Kidney epithelial cell (primary cell): ENCODE results near the gene HMGB3. TPM values are rescaled to one million over a fixed set of nuclear protein-coding genes. Genes with fewer than 3 reads are reported as not detected.

Source experiments
- DNase-seq: peaks from one replicate; pipeline ENCODE4 v3.0.0-alpha.2; 2010; ENCODE audit warnings: low read depth
- H3K27me3 ChIP-seq: 2 replicates; pipeline ENCODE4 v1.6.0; 2011; ENCODE audit warnings: low read length; ENCODE audit not compliant: control insufficient read depth, insufficient read depth
- H3K36me3 ChIP-seq: 2 replicates; pipeline ENCODE4 v1.5.1; 2011; ENCODE audit warnings: low read length; ENCODE audit not compliant: control insufficient read depth, insufficient read depth
- H3K4me3 ChIP-seq: 2 replicates; pipeline ENCODE4 v1.5.1; 2011; ENCODE audit warnings: low read depth, mild to moderate bottlenecking, control low read depth, low read length
- total RNA-seq: library from RNA; depleted of rRNA; stranded (reverse); fragments of >200 nt; gene quantifications from 2 replicates; pipeline ENCODE4 v1.2.3, GENCODE V29; 2015
- TF ChIP-seq, protein P1 (sequence below): IDR thresholded peaks from 2 replicates; pipeline ENCODE4 v1.5.1; 2011; ENCODE audit warnings: mild to moderate bottlenecking, moderate library complexity, low read length, control low read depth, inconsistent platforms; ENCODE audit not compliant: insufficient read depth, poor library complexity, severe bottlenecking

The HMGB3 gene
- total RNA-seq, 1 donor from 2014 or later, result 44.6 TPM

DNA sequence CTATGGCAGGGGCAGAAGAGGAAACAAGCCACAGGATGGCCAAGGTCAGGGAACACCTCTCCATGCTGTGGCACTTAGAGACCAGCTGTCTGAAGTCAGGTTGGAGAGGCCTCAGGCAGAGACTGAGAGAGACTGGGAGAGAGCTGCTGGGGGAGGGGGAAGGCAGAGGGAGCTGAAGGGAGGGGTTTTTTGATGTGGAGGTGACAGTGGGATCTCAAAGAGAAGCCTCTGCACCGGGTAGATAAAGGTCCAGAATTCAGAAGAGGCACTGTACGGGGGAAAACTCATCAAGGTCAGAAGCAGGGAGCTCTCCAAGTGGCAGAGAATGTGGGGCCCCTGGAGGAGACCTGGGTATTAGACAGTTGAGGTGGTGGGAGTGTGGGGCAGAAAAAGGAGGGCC is 41.6 kb upstream of the HMGB3 start:
- no peak overlapping the region for H3K4me3 ChIP-seq
- TF ChIP-seq, protein P1, sequence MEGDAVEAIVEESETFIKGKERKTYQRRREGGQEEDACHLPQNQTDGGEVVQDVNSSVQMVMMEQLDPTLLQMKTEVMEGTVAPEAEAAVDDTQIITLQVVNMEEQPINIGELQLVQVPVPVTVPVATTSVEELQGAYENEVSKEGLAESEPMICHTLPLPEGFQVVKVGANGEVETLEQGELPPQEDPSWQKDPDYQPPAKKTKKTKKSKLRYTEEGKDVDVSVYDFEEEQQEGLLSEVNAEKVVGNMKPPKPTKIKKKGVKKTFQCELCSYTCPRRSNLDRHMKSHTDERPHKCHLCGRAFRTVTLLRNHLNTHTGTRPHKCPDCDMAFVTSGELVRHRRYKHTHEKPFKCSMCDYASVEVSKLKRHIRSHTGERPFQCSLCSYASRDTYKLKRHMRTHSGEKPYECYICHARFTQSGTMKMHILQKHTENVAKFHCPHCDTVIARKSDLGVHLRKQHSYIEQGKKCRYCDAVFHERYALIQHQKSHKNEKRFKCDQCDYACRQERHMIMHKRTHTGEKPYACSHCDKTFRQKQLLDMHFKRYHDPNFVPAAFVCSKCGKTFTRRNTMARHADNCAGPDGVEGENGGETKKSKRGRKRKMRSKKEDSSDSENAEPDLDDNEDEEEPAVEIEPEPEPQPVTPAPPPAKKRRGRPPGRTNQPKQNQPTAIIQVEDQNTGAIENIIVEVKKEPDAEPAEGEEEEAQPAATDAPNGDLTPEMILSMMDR, result no peak
- H3K36me3 ChIP-seq, result no peaks in the 10 kb centered on the region
- no peaks in the 10 kb centered on the region for H3K27me3 ChIP-seq
- no peak for DNase-seq

DNA sequence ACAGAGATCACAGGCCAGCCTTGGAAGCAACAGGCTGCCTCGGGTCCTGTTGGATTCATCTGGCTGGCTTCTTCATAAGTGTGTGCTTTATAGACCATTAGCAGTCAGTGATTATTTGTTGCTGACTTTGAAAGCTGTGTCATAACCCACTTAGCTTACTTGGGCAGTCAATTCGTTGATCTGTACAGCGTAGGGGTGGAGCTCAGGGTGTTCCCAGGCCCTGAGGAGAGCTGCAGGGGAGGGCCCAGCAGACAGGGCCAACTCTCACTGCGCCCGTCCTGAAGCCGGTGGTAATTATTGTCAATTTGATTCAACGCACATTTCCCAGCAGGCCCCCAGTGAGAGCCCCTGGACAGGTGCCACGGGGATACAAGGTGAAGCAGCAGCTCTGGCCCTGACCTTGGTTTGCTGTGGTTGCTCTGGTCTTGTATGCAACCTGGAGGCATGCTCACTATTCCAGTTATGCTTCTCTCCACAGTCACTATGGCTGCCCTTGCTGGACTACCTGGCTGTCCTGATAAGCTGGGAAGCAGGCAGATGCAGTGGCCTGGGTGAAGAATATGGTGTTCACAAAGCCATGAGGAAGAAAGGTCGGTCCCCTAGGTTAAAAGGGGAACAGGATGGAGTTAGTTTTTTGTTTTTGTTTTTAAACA is 40.1 kb upstream of the HMGB3 start:
- DNase-seq, result no peak
- Histone ChIP-seq H3K4me3 (no peak overlapping the region), H3K36me3 (no peaks in the 10 kb centered on the region), H3K27me3 (no peaks in the 10 kb centered on the region)
- TF ChIP-seq, protein P1, result no peak

DNA sequence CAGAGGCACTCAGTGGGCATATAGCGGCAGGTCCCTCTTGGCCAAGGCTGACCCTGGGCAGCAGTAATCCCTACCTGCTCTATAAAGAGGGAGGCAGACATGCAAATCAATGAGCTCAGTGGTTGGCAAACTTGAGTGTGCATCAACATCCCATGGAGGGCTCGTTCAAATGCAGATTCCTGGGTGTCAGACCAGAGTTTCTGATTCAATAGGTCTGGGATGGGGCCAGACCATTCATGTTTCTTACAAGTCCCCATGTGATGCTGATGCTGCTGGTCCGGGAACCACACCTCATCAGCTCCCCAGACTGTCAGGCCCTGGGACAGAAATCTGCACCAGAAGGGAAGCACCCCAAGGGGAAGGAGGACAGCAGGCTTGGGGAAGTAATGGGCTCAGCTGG is 38.9 kb upstream of the HMGB3 start:
- H3K4me3 ChIP-seq, result no peak overlapping the region
- no peak for DNase-seq
- H3K36me3 ChIP-seq, result no peaks in the 10 kb centered on the region
- no peaks in the 10 kb centered on the region for H3K27me3 ChIP-seq
- TF ChIP-seq, protein P1, result no peak

DNA sequence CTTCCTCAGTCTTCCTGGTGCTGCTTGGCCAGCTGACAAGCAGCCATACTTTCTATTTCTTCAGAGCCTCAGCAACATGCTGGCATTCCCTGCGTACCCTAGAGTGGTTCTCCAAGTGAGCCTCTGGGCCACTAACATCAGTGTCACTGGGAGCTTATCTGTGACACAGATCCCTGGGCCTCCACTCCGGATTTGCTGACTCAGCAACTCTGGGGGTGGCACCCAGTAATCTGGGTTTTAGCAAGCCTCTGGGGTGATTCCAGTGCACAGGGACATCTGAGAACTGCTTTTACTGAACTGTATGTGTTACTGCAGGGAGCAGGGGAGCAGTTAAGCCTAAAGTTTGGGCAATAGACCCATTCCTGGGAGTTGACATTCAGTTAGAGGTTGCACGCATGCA is 28.2 kb upstream of the HMGB3 start:
- no peak for DNase-seq
- Histone ChIP-seq H3K36me3 (no peaks in the 10 kb centered on the region), H3K27me3 (no peaks in the 10 kb centered on the region), H3K4me3 (no peak overlapping the region)
- TF ChIP-seq, protein P1, result no peak

DNA sequence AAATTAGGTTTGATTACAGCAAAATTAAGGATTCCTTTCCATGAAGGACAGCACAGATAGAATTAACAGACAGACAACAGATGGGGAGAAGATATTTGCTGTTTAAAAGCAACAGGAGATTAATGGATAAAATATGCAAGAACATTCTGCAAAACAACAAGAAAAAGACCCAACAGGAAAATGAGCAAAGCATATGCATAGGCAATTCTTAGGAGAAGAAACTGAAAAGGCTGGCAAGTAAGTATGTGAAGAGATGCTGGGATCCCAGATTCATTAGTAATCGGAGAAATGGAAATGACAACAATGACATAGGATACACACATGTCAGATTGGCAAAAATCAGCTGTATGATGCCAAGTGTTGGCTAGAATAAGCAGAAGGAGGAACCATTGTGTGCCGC is 27.5 kb upstream of the HMGB3 start:
- Histone ChIP-seq H3K4me3 (no peak overlapping the region), H3K36me3 (no peaks in the 10 kb centered on the region), H3K27me3 (no peaks in the 10 kb centered on the region)
- TF ChIP-seq, protein P1, result no peak
- DNase-seq, result no peak

DNA sequence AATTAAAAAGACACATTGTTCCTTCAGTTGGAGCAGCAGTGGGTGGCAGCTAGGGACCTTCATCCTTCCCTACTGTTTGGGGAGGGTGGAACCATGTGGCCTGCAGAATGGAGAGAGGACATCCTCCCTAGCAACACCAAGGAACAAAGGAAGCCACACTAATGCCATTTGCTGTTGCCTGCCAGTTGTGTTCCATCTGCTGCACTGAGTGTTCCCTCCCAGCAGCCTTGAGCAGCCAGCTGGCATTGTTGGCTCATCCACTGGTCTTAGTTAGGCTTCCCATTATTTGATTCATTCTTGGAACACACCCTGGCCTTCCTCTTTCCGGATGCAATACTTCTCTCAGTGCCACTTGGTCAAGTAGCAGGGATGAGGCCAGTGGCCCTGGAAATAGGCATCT is 25.0 kb upstream of the HMGB3 start:
- Histone ChIP-seq H3K36me3 (no peaks in the 10 kb centered on the region), H3K4me3 (no peak overlapping the region), H3K27me3 (no peaks in the 10 kb centered on the region)
- TF ChIP-seq, protein P1, result no peak
- DNase-seq, result no peak
